ENCODE results near the gene CAPN5. TPM values are rescaled to one million over a fixed set of nuclear protein-coding genes. Genes with fewer than 3 reads are reported as not detected.

CAPN5 gene
- total RNA-seq, 1 experiment from 2014 or later = 0.26 TPM

- no peak overlapping the region for H3K4me3 Mint-ChIP-seq (ENCODE audit: unreplicated experiment)
- POLR2A ChIA-PET = no interaction called here
- no peak for DNase-seq (ENCODE audit: unreplicated experiment)
- TF ChIP-seq CTCF (IDR thresholded peaks at IDR 0.05; ENCODE audit: unreplicated experiment) = no peak
- H3K36me3 Mint-ChIP-seq (ENCODE audit: insufficient read depth, unreplicated experiment) = no peaks in the 10 kb centered on the region
- intact Hi-C loops (cut with micrococcal nuclease) = no loop called here
- H3K27ac Mint-ChIP-seq (ENCODE audit: low read depth, unreplicated experiment) = no peak overlapping the region
- no TSS peak for BruUV-seq (replicated peaks)
- no peaks in the 10 kb centered on the region for H3K27me3 Mint-ChIP-seq (ENCODE audit: insufficient read depth, unreplicated experiment)
- peaks cover 15% of the 10 kb centered on the region for H3K9me3 Mint-ChIP-seq (ENCODE audit: unreplicated experiment)
- no peaks in the 10 kb centered on the region for H3K4me1 Mint-ChIP-seq (ENCODE audit: insufficient read depth, unreplicated experiment)
- CTCF ChIA-PET = interaction anchor here (0.7 to 4.3 kb wide), 3 partner anchors 10 to 1972 kb away, joined by 3 to 47 read pairs (median 3); no protein-coding TSS in a partner anchor
These were observed 14.0 kb downstream of the CAPN5 start for GRCh38 chr11:77080643-77081210.

- TF ChIP-seq CTCF (IDR thresholded peaks at IDR 0.05; ENCODE audit: unreplicated experiment) = no peak
- intact Hi-C loops (cut with micrococcal nuclease) = no loop called here
- Mint-ChIP-seq H3K4me1 (ENCODE audit: insufficient read depth, unreplicated experiment) (no peaks in the 10 kb centered on the region), H3K27ac (ENCODE audit: low read depth, unreplicated experiment) (no peak overlapping the region), H3K4me3 (ENCODE audit: unreplicated experiment) (no peak overlapping the region), H3K27me3 (ENCODE audit: insufficient read depth, unreplicated experiment) (no peaks in the 10 kb centered on the region), H3K9me3 (ENCODE audit: unreplicated experiment) (peaks cover 15% of the 10 kb centered on the region), H3K36me3 (ENCODE audit: insufficient read depth, unreplicated experiment) (no peaks in the 10 kb centered on the region)
- CTCF ChIA-PET = interaction anchor here (0.8 to 4.3 kb wide), 4 partner anchors 9 to 276 kb away, joined by 3 to 47 read pairs (median 4); no protein-coding TSS in a partner anchor
- POLR2A ChIA-PET = no interaction called here
- no peak for DNase-seq (ENCODE audit: unreplicated experiment)
- BruUV-seq (replicated peaks) = no TSS peak
These were observed 14.6 kb downstream of the CAPN5 start for GRCh38 chr11:77081381-77081851.

GRCh38 chr11:77081976-77082836 lies 15.4 kb downstream of the CAPN5 start:
- no peaks in the 10 kb centered on the region for H3K27me3 Mint-ChIP-seq (ENCODE audit: insufficient read depth, unreplicated experiment)
- intact Hi-C loops (cut with micrococcal nuclease) = no loop called here
- no peaks in the 10 kb centered on the region for H3K4me1 Mint-ChIP-seq (ENCODE audit: insufficient read depth, unreplicated experiment)

More at GRCh38 chr11:77081976-77082836, 15.4 kb downstream of the CAPN5 start:
- DNase-seq (ENCODE audit: unreplicated experiment) = no peak
- Mint-ChIP-seq H3K27ac (ENCODE audit: low read depth, unreplicated experiment) (no peak overlapping the region), H3K9me3 (ENCODE audit: unreplicated experiment) (peaks cover 15% of the 10 kb centered on the region), H3K36me3 (ENCODE audit: insufficient read depth, unreplicated experiment) (no peaks in the 10 kb centered on the region), H3K4me3 (ENCODE audit: unreplicated experiment) (no peak overlapping the region)
- ChIA-PET POLR2A (no interaction called here), CTCF (interaction anchor here (0.6 to 4.3 kb wide), 6 partner anchors 8 to 1027 kb away, joined by 3 to 47 read pairs (median 4); no protein-coding TSS in a partner anchor)
- BruUV-seq (replicated peaks) = no TSS peak
- TF ChIP-seq CTCF (IDR thresholded peaks at IDR 0.05; ENCODE audit: unreplicated experiment) = no peak
